HepG2 (cell line): ENCODE results near the gene TTF2. TPM values are rescaled to one million over a fixed set of nuclear protein-coding genes. Genes with fewer than 3 reads are reported as not detected.

ENCODE experiments used
- ARID5B ChIP-seq: IDR thresholded peaks from 2 replicates; pipeline ENCODE4 v1.4.0; 2020; ENCODE audit warnings: mild to moderate bottlenecking, missing genetic modification reagents
- BATF2 ChIP-seq: sonication (generic); formaldehyde crosslinking; IDR thresholded peaks from 2 replicates; pipeline ENCODE4 v1.8.0; 2022; ENCODE audit warnings: mild to moderate bottlenecking, missing genetic modification reagents, moderate library complexity
- ELF4 ChIP-seq: sonication (generic); formaldehyde crosslinking; IDR thresholded peaks from 2 replicates; pipeline ENCODE4 v1.5.0; 2020; ENCODE audit warnings: missing genetic modification reagents, mild to moderate bottlenecking, moderate library complexity, borderline replicate concordance
- ETV6 ChIP-seq: sonication (generic); formaldehyde crosslinking; conservative IDR thresholded peaks from 2 replicates; pipeline ENCODE4 v1.4.0; 2020; ENCODE audit warnings: missing genetic modification reagents
- FOXO4 ChIP-seq: sonication (generic); formaldehyde crosslinking; conservative IDR thresholded peaks from 2 replicates; pipeline ENCODE4 v1.8.1; 2023; ENCODE audit warnings: missing genetic modification reagents
- GATAD1 ChIP-seq: IDR thresholded peaks from 2 replicates; pipeline ENCODE4 v1.6.1; 2016; ENCODE audit warnings: missing genetic modification reagents, missing compliant biosample characterization
- HNF4A ChIP-seq: sonication (generic); formaldehyde crosslinking; IDR thresholded peaks from 2 replicates; pipeline ENCODE4 v1.4.0; 2020; ENCODE audit warnings: missing genetic modification reagents
- HOXD1 ChIP-seq: sonication (generic); formaldehyde crosslinking; IDR thresholded peaks from 2 replicates; pipeline ENCODE4 v1.5.0; 2020; ENCODE audit warnings: missing genetic modification reagents
- IKZF4 ChIP-seq: sonication (generic); formaldehyde crosslinking; IDR thresholded peaks from 2 replicates; pipeline ENCODE4 v1.5.1; 2020; ENCODE audit warnings: borderline replicate concordance, mild to moderate bottlenecking, low read depth, missing genetic modification reagents; ENCODE audit errors: not compliant biosample characterization
- PAF1 ChIP-seq: IDR thresholded peaks from 2 replicates; pipeline ENCODE4 v1.6.1; 2016; ENCODE audit warnings: missing genetic modification reagents, missing compliant biosample characterization
- PATZ1 ChIP-seq: sonication (generic); formaldehyde crosslinking; IDR thresholded peaks from 2 replicates; pipeline ENCODE4 v1.4.0; 2020; ENCODE audit warnings: missing genetic modification reagents
- RBM39 ChIP-seq: fragments of 200-400 bp; formaldehyde crosslinking; IDR thresholded peaks from one replicate; pipeline ENCODE4 v1.6.1; 2018; ENCODE audit warnings: antibody characterized with exemption, mild to moderate bottlenecking, low read depth, low read length; ENCODE audit not compliant: poor library complexity, severe bottlenecking
- REL ChIP-seq: sonication (generic); formaldehyde crosslinking; conservative IDR thresholded peaks from 2 replicates; pipeline ENCODE4 v1.8.0; 2022; ENCODE audit warnings: mild to moderate bottlenecking, missing genetic modification reagents, moderate library complexity
- TBP ChIP-seq: sonication (generic); formaldehyde crosslinking; IDR thresholded peaks from 2 replicates; pipeline ENCODE4 v1.5.0; 2020; ENCODE audit warnings: missing genetic modification reagents
- THRA ChIP-seq: sonication (generic); formaldehyde crosslinking; IDR thresholded peaks from 2 replicates; pipeline ENCODE4 v1.4.0; 2020; ENCODE audit warnings: missing genetic modification reagents, borderline replicate concordance
- YEATS2 ChIP-seq: sonication (generic); formaldehyde crosslinking; IDR thresholded peaks from 2 replicates; pipeline ENCODE4 v1.4.0; 2020; ENCODE audit warnings: missing genetic modification reagents, borderline replicate concordance
- ZNF30 ChIP-seq: sonication (generic); formaldehyde crosslinking; IDR thresholded peaks from 2 replicates; pipeline ENCODE4 v1.5.0; 2020; ENCODE audit warnings: mild to moderate bottlenecking, missing genetic modification reagents
- ZNF772 ChIP-seq: sonication (generic); formaldehyde crosslinking; IDR thresholded peaks from 2 replicates; pipeline ENCODE4 v1.5.0; 2020; ENCODE audit warnings: mild to moderate bottlenecking, missing genetic modification reagents
- ZSCAN9 ChIP-seq: IDR thresholded peaks from 2 replicates; pipeline ENCODE4 v1.6.1; 2016; ENCODE audit warnings: borderline replicate concordance
- polyA plus RNA-seq, 8 experiments: library from polyadenylated mRNA; depleted of rRNA in 3 of 8; stranded (reverse) in 7 of 8; unstranded in 1 of 8; fragments of >200 nt; fragmentation: Illumina TruSeq in 4 of 8; extraction: Trizol in 4 of 8; gene quantifications; 2 replicates each; pipeline versions ENCODE4 v1.2.1 to v1.2.3, GENCODE V29; 2011 to 2016; ENCODE audit warnings: low read depth in 4 of 8, missing spikeins in 1 of 8, mixed read lengths in 1 of 8; ENCODE audit not compliant: insufficient read depth in 1 of 8
- total RNA-seq, 5 experiments: library from RNA; depleted of rRNA; stranded (reverse); fragments of >200 nt; fragmentation: Illumina TruSeq; extraction: Trizol; gene quantifications; 2 replicates each; pipeline ENCODE4 v1.2.3, GENCODE V29; 2016; ENCODE audit warnings: low read depth in 1 of 5

The TTF2 gene
- total and polyA plus RNA-seq, 2 of the 13 experiments (the other 11 are each of a cell fraction or from before 2014, with no cell fraction given), result 12.8 to 48.9 TPM

- no peak for TF ChIP-seq REL
- no peak for TF ChIP-seq IKZF4
- TF ChIP-seq FOXO4, result no peak
- TF ChIP-seq THRA (CRISPR knock-in tag), result no peak
- no peak for TF ChIP-seq HNF4A (CRISPR knock-in tag)
- no peak for TF ChIP-seq PAF1 (CRISPR knock-in tag)
- TF ChIP-seq TBP, result no peak
- no peak for TF ChIP-seq GATAD1 (CRISPR knock-in tag)
- no peak for TF ChIP-seq RBM39
- TF ChIP-seq BATF2, result no peak
- TF ChIP-seq YEATS2 (CRISPR knock-in tag), result no peak
- TF ChIP-seq PATZ1 (CRISPR knock-in tag), result no peak
- no peak for TF ChIP-seq ARID5B (CRISPR knock-in tag)
- TF ChIP-seq ZNF30 (CRISPR knock-in tag), result no peak
- TF ChIP-seq ZSCAN9, result no peak
- 0 out of 2 replicates have a peak, but pooled peaks have one; percentile 47 for TF ChIP-seq ETV6 (CRISPR knock-in tag)
- TF ChIP-seq ZNF772 (CRISPR knock-in tag), result no peak
- no peak for TF ChIP-seq HOXD1 (CRISPR knock-in tag)
- TF ChIP-seq ELF4 (CRISPR knock-in tag), result no peak
These were observed 553 bp downstream of the TTF2 start (continued) for GRCh38 chr1:117060441-117061317.
